Spleen (tissue), 7 donors: Measurements from ENCODE around the gene PVR.

ENCODE experiments used
- CTCF ChIP-seq, 11 experiments: fragments of 200-600 bp in 7 of 11; fragments of 450-650 bp in 4 of 11; sonication (generic) in 4 of 11; IDR thresholded peaks in 8 of 11; conservative IDR thresholded peaks in 3 of 11; 1 replicate in 7 of 11; 2 replicates in 4 of 11; pipeline versions ENCODE4 v1.4.0 to v1.8.0; 2016 to 2021; ENCODE audit warnings: antibody characterized with exemption in 11 of 11, inconsistent platforms in 4 of 11, mild to moderate bottlenecking in 1 of 11
- POLR2A ChIP-seq, 3 donors: fragments of 450-650 bp; IDR thresholded peaks; one replicate each; pipeline ENCODE4 v1.5.1; 2017; ENCODE audit warnings: antibody characterized with exemption in 3 of 3, mild to moderate bottlenecking in 1 of 3
- POLR2AphosphoS5 ChIP-seq, 3 donors: sonication (generic); formaldehyde crosslinking; IDR thresholded peaks; one replicate each; pipeline ENCODE4 v1.5.1; 2017; ENCODE audit warnings: antibody characterized with exemption in 3 of 3
- donor health status: DM: no; HTN: no; CAD: no; lungs with moderate emphysema.
- donor health status: DM: no; HTN: no; CAD: no.
- donor health status: DM: no; HTN: no; CAD: no.

- TF ChIP-seq CTCF (IDR thresholded peaks at IDR 0.05 in 8 of 11, conservative IDR thresholded peaks at IDR 0.05 in 3 of 11) = no peak
- no peak for TF ChIP-seq POLR2A (IDR thresholded peaks at IDR 0.05)
- no peak for TF ChIP-seq POLR2AphosphoS5 (IDR thresholded peaks at IDR 0.05)
These were observed 14.9 kb upstream of the PVR start for GRCh38 chr19:44628793-44629192.
